Cardiac fibroblast (primary cell): ENCODE results near the gene CABP5.

Source experiments
- DNase-seq, 2 donors: peaks; one replicate each; pipeline versions ENCODE4 v3.0.0 to v3.0.0-alpha.2; 2010; ENCODE audit warnings: low read depth in 2 of 2
- H3K4me3 ChIP-seq, 2 donors: replicated peaks in 1 of 2; 1 replicate in 1 of 2; 2 replicates in 1 of 2; pipeline ENCODE4 v1.5.1; 2011; ENCODE audit warnings: low read depth in 2 of 2, low read length in 2 of 2, mild to moderate bottlenecking in 2 of 2, moderate library complexity in 1 of 2
- CTCF ChIP-seq: IDR thresholded peaks from one replicate; pipeline ENCODE4 v1.5.1; 2011; ENCODE audit warnings: low read depth, mild to moderate bottlenecking, low read length, inconsistent platforms

CABP5 gene

DNA sequence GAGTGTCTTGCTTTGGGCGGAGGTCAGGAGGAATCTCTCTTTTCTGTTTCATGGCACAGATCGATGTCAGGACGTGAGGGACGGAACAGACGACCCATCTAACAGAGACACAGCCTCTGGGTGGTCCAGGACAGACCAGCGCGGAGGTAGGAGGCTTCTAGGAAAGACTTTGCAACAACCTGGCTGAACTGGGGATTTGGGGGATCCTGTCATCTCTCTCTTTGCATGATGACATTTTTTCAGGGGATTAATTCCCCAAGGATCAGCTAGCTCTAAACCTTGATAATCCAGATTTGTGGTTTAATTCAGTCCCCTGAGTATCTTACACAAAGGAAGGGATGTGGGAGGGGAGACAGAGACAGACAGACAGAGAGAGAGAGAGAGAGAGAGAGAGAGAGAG is 14.4 kb downstream of the CABP5 start:
- no peak for TF ChIP-seq CTCF
- H3K4me3 ChIP-seq = no peak overlapping the region
- no peak for DNase-seq

- DNase-seq = no peak
- no peak for TF ChIP-seq CTCF
- no peak overlapping the region for H3K4me3 ChIP-seq
Observed at GRCh38 chr19:48025480-48025879, 18.4 kb downstream of the CABP5 start.

- H3K4me3 ChIP-seq = no peak overlapping the region
- no peak for DNase-seq
- TF ChIP-seq CTCF = no peak
Observed at GRCh38 chr19:48023518-48023917, 20.4 kb downstream of the CABP5 start.

DNA sequence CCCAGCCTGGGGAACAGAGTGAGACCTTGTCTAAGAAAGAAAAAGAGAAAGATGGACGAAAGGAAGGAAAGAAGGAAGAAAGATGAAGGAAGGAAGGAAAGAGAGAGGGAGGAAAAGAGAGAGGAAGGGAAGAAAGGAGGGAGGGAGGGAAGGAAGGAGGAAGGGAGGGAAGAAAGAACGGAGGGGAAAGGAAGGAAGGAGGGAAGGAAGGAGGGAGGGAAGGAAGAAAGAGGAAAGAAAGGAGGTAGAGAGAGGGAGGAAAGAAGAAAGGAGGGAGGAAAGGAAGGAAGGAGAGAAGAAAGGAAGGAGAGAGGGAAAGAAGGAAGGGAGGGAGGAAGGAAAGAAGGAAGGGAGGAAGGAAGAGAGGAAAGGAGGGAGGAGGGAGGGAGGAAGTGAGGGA is 20.9 kb downstream of the CABP5 start:
- no peak for DNase-seq
- no peak for TF ChIP-seq CTCF
- no peak overlapping the region for H3K4me3 ChIP-seq

DNA sequence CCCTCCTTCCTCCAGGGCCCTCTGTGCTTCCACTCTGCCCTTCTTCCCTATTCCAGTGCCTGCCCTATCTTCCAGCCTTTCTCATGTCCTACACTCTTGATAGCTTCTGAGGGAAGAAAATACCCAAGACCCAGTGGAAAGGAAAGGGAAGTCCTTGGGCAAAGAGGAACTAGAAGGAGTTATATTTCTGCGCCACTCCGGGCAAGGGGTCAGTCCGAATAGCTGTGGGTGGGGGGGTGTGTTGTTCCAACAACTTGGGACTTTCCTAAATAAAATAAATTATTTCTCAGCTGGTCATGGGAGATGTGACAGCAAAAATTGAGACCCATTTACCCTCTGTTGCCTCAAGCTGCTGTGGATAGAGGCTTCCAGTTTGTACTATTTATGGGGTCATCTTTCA is 23.2 kb downstream of the CABP5 start:
- no peak for DNase-seq
- H3K4me3 ChIP-seq = no peak overlapping the region
- TF ChIP-seq CTCF = no peak

DNA sequence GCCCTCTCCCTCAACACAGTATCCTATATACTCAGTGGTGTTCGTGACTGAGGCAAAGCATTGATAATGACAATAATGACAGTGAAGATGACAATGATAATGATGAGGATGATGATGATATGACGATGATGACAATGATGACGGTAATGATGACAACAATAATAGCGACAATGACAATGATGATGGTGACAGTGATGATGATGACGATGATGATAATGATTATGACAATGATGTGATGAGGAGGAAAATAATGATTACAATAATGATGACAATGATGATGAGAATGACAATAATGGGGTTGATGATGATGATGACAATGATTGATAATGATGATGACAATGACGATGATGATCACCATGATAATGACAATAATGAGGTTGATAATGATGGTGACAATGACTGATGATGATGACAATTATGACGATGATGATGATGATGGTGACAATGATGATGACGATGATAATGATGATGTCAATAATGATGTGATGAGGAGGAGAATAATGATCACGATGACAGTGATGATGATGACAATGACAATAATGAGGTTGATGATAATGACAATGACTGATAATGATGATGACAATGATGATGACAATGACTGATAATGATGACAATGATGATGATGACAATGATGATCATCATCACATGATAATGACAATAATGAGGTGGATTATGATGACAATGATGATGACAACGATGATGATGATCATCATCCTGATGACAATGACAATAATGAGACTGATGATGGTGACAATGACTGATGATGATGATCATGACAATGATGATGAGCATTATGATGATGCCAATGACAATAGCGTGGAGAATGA is 32.7 kb downstream of the CABP5 start:
- no peak overlapping the region for H3K4me3 ChIP-seq
- DNase-seq = no peak
- TF ChIP-seq CTCF = no peak

- TF ChIP-seq CTCF = peak; percentile 8
- no peak overlapping the region for H3K4me3 ChIP-seq
- DNase-seq = peak in 1 of 2 donors; percentile 6
Observed at GRCh38 chr19:48006762-48007161, 37.1 kb downstream of the CABP5 start.
